Left ventricle myocardium inferior (tissue), 1 donor: Measurements from ENCODE around the gene ITIH4. TPM values are rescaled to one million over a fixed set of nuclear protein-coding genes. Genes with fewer than 3 reads are reported as not detected.
A peak's percentile ranks its signal among the peaks of the same experiment; 100 is the strongest.

Experiments used
- DNase-seq: peaks from one replicate; pipeline ENCODE4 v3.0.0-alpha.2; 2020
- H3K27ac ChIP-seq: fragments of 200-600 bp; replicated peaks from 2 replicates; pipeline ENCODE4 v1.8.0; 2021
- H3K27me3 ChIP-seq: fragments of 200-600 bp; 2 replicates; pipeline ENCODE4 v1.8.0; 2021; ENCODE audit warnings: low read depth
- H3K36me3 ChIP-seq: fragments of 200-600 bp; 2 replicates; pipeline ENCODE4 v1.8.0; 2021
- H3K4me1 ChIP-seq: fragments of 200-600 bp; 2 replicates; pipeline ENCODE4 v1.8.0; 2021
- H3K4me3 ChIP-seq: fragments of 200-600 bp; 2 replicates; pipeline ENCODE4 v1.8.0; 2021; ENCODE audit warnings: mild to moderate bottlenecking, moderate library complexity
- H3K9me3 ChIP-seq: fragments of 200-600 bp; replicated peaks from 2 replicates; pipeline ENCODE4 v1.8.0; 2021
- CTCF ChIP-seq: fragments of 200-600 bp; IDR thresholded peaks from 2 replicates; pipeline ENCODE4 v1.8.0; 2021; ENCODE audit warnings: antibody characterized with exemption, mild to moderate bottlenecking, borderline replicate concordance
- intact Hi-C: fragments of 100-400 bp; cut with micrococcal nuclease; formaldehyde crosslinking; loops from one replicate; pipeline ENCODE4 v1.11.0; 2022
- total RNA-seq: library from RNA; stranded (reverse); fragmentation: NEBNext Ultra II Directional; extraction: Animal tissue kit (Norgen Biotek cat#: 25700); gene quantifications from one replicate; pipeline ENCODE4 v1.2.1, GENCODE V29; 2021
- donor health status: DM: no; HTN: yes; CAD: no; lungs with severe emphysema.

The ITIH4 gene
- total RNA-seq, 1 donor from 2014 or later: 5.0 TPM

GRCh38 chr3:52775877-52776276, 54.6 kb downstream of the ITIH4 start:
- intact Hi-C loops: no loop called here

GRCh38 chr3:52774901-52775864, 55.3 kb downstream of the ITIH4 start:
- Histone ChIP-seq H3K27me3 (no peaks in the 10 kb centered on the region), H3K27ac (no peak overlapping the region), H3K4me1 (peaks cover 12% of the 10 kb centered on the region), H3K36me3 (no peaks in the 10 kb centered on the region), H3K9me3 (no peaks in the 10 kb centered on the region), H3K4me3 (no peak overlapping the region)
- DNase-seq: no peak
- no peak for TF ChIP-seq CTCF
- intact Hi-C loops: no loop called here

More at GRCh38 chr3:52775877-52776276, 54.6 kb downstream of the ITIH4 start:
- no peaks in the 10 kb centered on the region for H3K36me3 ChIP-seq
- no peak for TF ChIP-seq CTCF
- H3K9me3 ChIP-seq: no peaks in the 10 kb centered on the region
- no peak overlapping the region for H3K27ac ChIP-seq
- H3K4me3 ChIP-seq: no peak overlapping the region
- peaks cover 7% of the 10 kb centered on the region for H3K4me1 ChIP-seq
- peaks cover 4% of the 10 kb centered on the region for H3K27me3 ChIP-seq
- DNase-seq: no peak

- Histone ChIP-seq H3K27ac (no peak overlapping the region), H3K9me3 (no peaks in the 10 kb centered on the region), H3K4me3 (no peak overlapping the region), H3K36me3 (no peaks in the 10 kb centered on the region), H3K4me1 (peaks cover 22% of the 10 kb centered on the region), H3K27me3 (no peaks in the 10 kb centered on the region)
- DNase-seq: no peak
- no peak for TF ChIP-seq CTCF
- intact Hi-C loops: no loop called here
These were observed 56.3 kb downstream of the ITIH4 start for GRCh38 chr3:52774066-52774713.

GRCh38 chr3:52773361-52774065, 57.0 kb downstream of the ITIH4 start:
- TF ChIP-seq CTCF: no peak
- Histone ChIP-seq H3K4me1 (peaks cover 26% of the 10 kb centered on the region), H3K4me3 (no peak overlapping the region), H3K27me3 (no peaks in the 10 kb centered on the region), H3K36me3 (peaks cover under 1% of the 10 kb centered on the region), H3K9me3 (no peaks in the 10 kb centered on the region), H3K27ac (no peak overlapping the region)
- intact Hi-C loops: no loop called here
- DNase-seq: no peak

GRCh38 chr3:52771702-52772101, 58.8 kb downstream of the ITIH4 start:
- H3K27ac ChIP-seq: peak overlapping the region; percentile 87
- H3K4me3 ChIP-seq: peak overlapping the region; percentile 95
- no peaks in the 10 kb centered on the region for H3K9me3 ChIP-seq
- peaks cover 16% of the 10 kb centered on the region for H3K36me3 ChIP-seq
- intact Hi-C loops: no loop called here
- TF ChIP-seq CTCF: no peak
- DNase-seq: no peak
- H3K4me1 ChIP-seq: peaks cover 26% of the 10 kb centered on the region
- H3K27me3 ChIP-seq: no peaks in the 10 kb centered on the region
